ENCODE measurements around the gene INTS15. TPM values are rescaled to one million over a fixed set of nuclear protein-coding genes. Genes with fewer than 3 reads are reported as not detected.

Gene INTS15
- total RNA-seq, 2 donors from 2014 or later: 34.4 to 38.0 TPM

DNA sequence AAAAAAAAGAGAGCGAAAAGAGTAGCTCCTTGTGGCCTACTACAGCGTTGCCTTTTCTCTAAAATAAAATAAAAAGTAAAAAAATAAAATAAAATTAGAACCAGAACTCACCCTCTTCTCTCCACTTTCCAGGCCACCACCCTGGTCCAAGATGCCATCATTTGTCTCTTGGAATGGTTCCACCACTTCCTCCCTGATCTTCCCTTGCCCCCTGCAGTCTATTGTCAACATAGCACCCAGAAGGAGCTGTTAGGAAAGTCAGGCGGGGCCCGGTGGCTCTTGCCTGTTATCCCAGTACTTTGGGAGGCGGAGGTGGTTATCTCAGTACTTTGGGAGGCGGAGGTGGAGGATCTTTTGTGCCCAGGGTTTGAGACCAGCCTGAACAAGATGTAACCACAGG is 31.0 kb upstream of the INTS15 start:
- Histone ChIP-seq H3K27ac (ENCODE audit: low read depth, low read length) (no peak overlapping the region), H3K4me3 (ENCODE audit: low read length) (no peak overlapping the region), H3K4me1 (ENCODE audit: control insufficient read depth, insufficient read depth, low read length) (no peaks in the 10 kb centered on the region), H3K9me3 (ENCODE audit: control insufficient read depth, low read length) (no peaks in the 10 kb centered on the region), H3K27me3 (ENCODE audit: control insufficient read depth, insufficient read depth, low read length, poor library complexity, severe bottlenecking) (no peaks in the 10 kb centered on the region), H3K36me3 (ENCODE audit: control insufficient read depth, insufficient read depth, low read length) (no peaks in the 10 kb centered on the region), H3K9ac (ENCODE audit: extremely low read depth, low read length, poor library complexity, severe bottlenecking) (no peak overlapping the region)
- WGBS, 2 experiments (ENCODE audit: insufficient coverage in 1 of 2, insufficient read length in 1 of 2): 56 to 100% methylated on average over 1 to 4 of the region's 6 CpGs
- no peak overlapping the region for H3K4me3 Mint-ChIP-seq
- peaks cover 8% of the 10 kb centered on the region for H3K4me1 Mint-ChIP-seq
- H3K36me3 Mint-ChIP-seq (ENCODE audit: low read depth): no peaks in the 10 kb centered on the region
- H3K27ac Mint-ChIP-seq: no peak overlapping the region
- no peaks in the 10 kb centered on the region for H3K9me3 Mint-ChIP-seq
- no peaks in the 10 kb centered on the region for H3K27me3 Mint-ChIP-seq (ENCODE audit: insufficient read depth)
- TF ChIP-seq CTCF (conservative IDR thresholded peaks at IDR 0.05): peak; percentile 69
- DNase-seq: peak; percentile 91

DNA sequence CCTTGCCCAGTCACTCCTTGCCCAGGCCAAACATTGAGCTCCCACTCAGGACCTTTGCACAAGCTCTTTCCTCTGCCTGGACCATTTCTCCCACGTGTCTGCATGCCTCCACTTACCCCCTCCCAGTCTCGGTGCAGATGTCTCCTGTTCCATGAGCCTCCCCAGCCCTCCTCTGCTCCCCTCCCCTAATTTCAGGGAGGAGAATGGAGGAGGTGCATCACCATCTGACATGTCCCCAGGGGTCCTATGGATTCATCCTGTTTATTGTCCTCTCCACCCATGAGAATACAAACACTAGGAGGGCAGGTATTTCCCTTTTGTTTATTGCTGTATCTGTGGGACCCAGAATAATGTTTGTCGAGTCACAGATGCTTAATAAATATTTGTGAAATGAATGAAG is 29.9 kb upstream of the INTS15 start:
- Mint-ChIP-seq H3K27ac (no peak overlapping the region), H3K9me3 (no peaks in the 10 kb centered on the region), H3K27me3 (ENCODE audit: insufficient read depth) (peaks cover 7% of the 10 kb centered on the region), H3K4me3 (no peak overlapping the region), H3K36me3 (ENCODE audit: low read depth) (no peaks in the 10 kb centered on the region), H3K4me1 (peaks cover 8% of the 10 kb centered on the region)
- no peak for TF ChIP-seq CTCF (conservative IDR thresholded peaks at IDR 0.05)
- Histone ChIP-seq H3K9me3 (ENCODE audit: control insufficient read depth, low read length) (no peaks in the 10 kb centered on the region), H3K4me1 (ENCODE audit: control insufficient read depth, insufficient read depth, low read length) (no peaks in the 10 kb centered on the region), H3K36me3 (ENCODE audit: control insufficient read depth, insufficient read depth, low read length) (no peaks in the 10 kb centered on the region), H3K9ac (ENCODE audit: extremely low read depth, low read length, poor library complexity, severe bottlenecking) (no peak overlapping the region), H3K4me3 (ENCODE audit: low read length) (no peak overlapping the region), H3K27me3 (ENCODE audit: control insufficient read depth, insufficient read depth, low read length, poor library complexity, severe bottlenecking) (no peaks in the 10 kb centered on the region), H3K27ac (ENCODE audit: low read depth, low read length) (no peak overlapping the region)
- no peak for DNase-seq
- WGBS, 2 experiments (ENCODE audit: insufficient coverage in 1 of 2, insufficient read length in 1 of 2): 33 to 66% methylated on average over 1 to 2 of the region's 3 CpGs

- no CpG with 5 or more reads among the region's 1 CpG for WGBS, 2 experiments (ENCODE audit: insufficient coverage in 1 of 2, insufficient read length in 1 of 2)
- H3K4me3 ChIP-seq (ENCODE audit: low read length): no peak overlapping the region
Observed at GRCh38 chr7:6562106-6562505, 27.7 kb upstream of the INTS15 start.

More at GRCh38 chr7:6562106-6562505, 27.7 kb upstream of the INTS15 start:
- no peak for DNase-seq
- Mint-ChIP-seq H3K4me3 (no peak overlapping the region), H3K9me3 (no peaks in the 10 kb centered on the region), H3K4me1 (peaks cover 8% of the 10 kb centered on the region), H3K27ac (no peak overlapping the region), H3K27me3 (ENCODE audit: insufficient read depth) (peaks cover 7% of the 10 kb centered on the region), H3K36me3 (ENCODE audit: low read depth) (no peaks in the 10 kb centered on the region)
- Histone ChIP-seq H3K9ac (ENCODE audit: extremely low read depth, low read length, poor library complexity, severe bottlenecking) (no peak overlapping the region), H3K4me1 (ENCODE audit: control insufficient read depth, insufficient read depth, low read length) (no peaks in the 10 kb centered on the region), H3K27ac (ENCODE audit: low read depth, low read length) (no peak overlapping the region), H3K36me3 (ENCODE audit: control insufficient read depth, insufficient read depth, low read length) (no peaks in the 10 kb centered on the region), H3K27me3 (ENCODE audit: control insufficient read depth, insufficient read depth, low read length, poor library complexity, severe bottlenecking) (no peaks in the 10 kb centered on the region), H3K9me3 (ENCODE audit: control insufficient read depth, low read length) (no peaks in the 10 kb centered on the region)
- no peak for TF ChIP-seq CTCF (conservative IDR thresholded peaks at IDR 0.05)
